WTC11 (cell line): ENCODE measurements around the gene BARX2. TPM values are rescaled to one million over a fixed set of nuclear protein-coding genes. Genes with fewer than 3 reads are reported as not detected.

ENCODE experiments used
- ATAC-seq: fragments of 200-7000 bp; cut with Tn5 transposase; 2 replicates; pipeline ENCODE4 v1.10.0; 2021; ENCODE audit warnings: mild to moderate bottlenecking, moderate library complexity
- CTCF ChIA-PET: fragments of 300-600 bp; sonication (Branson Sonifier 250); formaldehyde crosslinking; loops from one replicate; lab custom pipeline; 2021; ENCODE audit warnings: antibody characterized with exemption; lab: Charles Lee
- POLR2A ChIA-PET: fragments of 350-600 bp; sonication (Branson Sonifier 250); formaldehyde crosslinking; loops from one replicate; lab custom pipeline; 2021; ENCODE audit warnings: antibody characterized with exemption; lab: Charles Lee
- DNase-seq: peaks from one replicate; pipeline ENCODE4 v3.0.0; 2021; ENCODE audit warnings: low spot score
- H3K27ac Mint-ChIP-seq: 2 replicates; pipeline ENCODE4 v1.8.0; 2021; ENCODE audit warnings: mixed read lengths
- H3K27me3 Mint-ChIP-seq: 2 replicates; pipeline ENCODE4 v1.8.0; 2021; ENCODE audit warnings: low read depth, mild to moderate bottlenecking, moderate library complexity, mixed read lengths
- H3K36me3 Mint-ChIP-seq: 2 replicates; pipeline ENCODE4 v1.8.0; 2021; ENCODE audit warnings: mixed read lengths
- H3K4me1 Mint-ChIP-seq: 2 replicates; pipeline ENCODE4 v1.8.0; 2022; ENCODE audit warnings: mixed read lengths
- H3K4me3 Mint-ChIP-seq: 2 replicates; pipeline ENCODE4 v1.8.0; 2021; ENCODE audit warnings: mild to moderate bottlenecking, moderate library complexity, mixed read lengths
- H3K9me3 Mint-ChIP-seq: 2 replicates; pipeline ENCODE4 v1.8.0; 2021; ENCODE audit warnings: mixed read lengths
- AFF4 ChIP-seq: sonication (generic); formaldehyde crosslinking; IDR thresholded peaks from 2 replicates; pipeline ENCODE4 v1.8.1; 2023; ENCODE audit warnings: mild to moderate bottlenecking, missing genetic modification reagents, borderline replicate concordance
- ATF1 ChIP-seq: sonication (generic); formaldehyde crosslinking; IDR thresholded peaks from 2 replicates; pipeline ENCODE4 v1.8.1; 2023; ENCODE audit warnings: mild to moderate bottlenecking, moderate library complexity, missing genetic modification reagents
- ATF3 ChIP-seq: sonication (generic); formaldehyde crosslinking; conservative IDR thresholded peaks from 2 replicates; pipeline ENCODE4 v1.8.1; 2022; ENCODE audit warnings: mild to moderate bottlenecking, missing genetic modification reagents
- ATF6 ChIP-seq: sonication (generic); formaldehyde crosslinking; IDR thresholded peaks from 2 replicates; pipeline ENCODE4 v1.8.1; 2023; ENCODE audit warnings: mild to moderate bottlenecking, missing genetic modification reagents
- GABPB1 ChIP-seq: sonication (generic); formaldehyde crosslinking; IDR thresholded peaks from 2 replicates; pipeline ENCODE4 v1.8.1; 2023; ENCODE audit warnings: mild to moderate bottlenecking, missing genetic modification reagents
- RORB ChIP-seq: fragments of 250-450 bp; sonication (Bioruptor Pico); IDR thresholded peaks from 2 replicates; pipeline ENCODE4 v1.9.0; 2021; ENCODE audit warnings: mild to moderate bottlenecking
- TEAD1 ChIP-seq: sonication (generic); formaldehyde crosslinking; IDR thresholded peaks from 2 replicates; pipeline ENCODE4 v1.8.0; 2022; ENCODE audit warnings: mild to moderate bottlenecking, missing genetic modification reagents
- ZNF416 ChIP-seq: fragments of 250-450 bp; sonication (Bioruptor Pico); IDR thresholded peaks from 2 replicates; pipeline ENCODE4 v1.9.0; 2021; ENCODE audit warnings: mild to moderate bottlenecking, inconsistent platforms
- total RNA-seq: library from RNA; stranded (reverse); gene quantifications from 3 replicates; pipeline ENCODE4 v1.2.3, GENCODE V29; 2021
- TF ChIP-seq, protein P1 (sequence below): sonication (generic); formaldehyde crosslinking; IDR thresholded peaks from 2 replicates; pipeline ENCODE4 v1.8.1; 2023; ENCODE audit warnings: mild to moderate bottlenecking, moderate library complexity, missing genetic modification reagents
- TF ChIP-seq, protein P2 (sequence below): fragments of 250-450 bp; sonication (Bioruptor Pico); IDR thresholded peaks from 2 replicates; pipeline ENCODE4 v1.8.0; 2021; ENCODE audit warnings: mild to moderate bottlenecking
- TF ChIP-seq, protein P3 (sequence below): sonication (generic); formaldehyde crosslinking; IDR thresholded peaks from 2 replicates; pipeline ENCODE4 v1.8.1; 2022; ENCODE audit warnings: mild to moderate bottlenecking, moderate library complexity, missing genetic modification reagents

BARX2 gene
- total RNA-seq, 1 experiment from 2014 or later, result not detected

DNA sequence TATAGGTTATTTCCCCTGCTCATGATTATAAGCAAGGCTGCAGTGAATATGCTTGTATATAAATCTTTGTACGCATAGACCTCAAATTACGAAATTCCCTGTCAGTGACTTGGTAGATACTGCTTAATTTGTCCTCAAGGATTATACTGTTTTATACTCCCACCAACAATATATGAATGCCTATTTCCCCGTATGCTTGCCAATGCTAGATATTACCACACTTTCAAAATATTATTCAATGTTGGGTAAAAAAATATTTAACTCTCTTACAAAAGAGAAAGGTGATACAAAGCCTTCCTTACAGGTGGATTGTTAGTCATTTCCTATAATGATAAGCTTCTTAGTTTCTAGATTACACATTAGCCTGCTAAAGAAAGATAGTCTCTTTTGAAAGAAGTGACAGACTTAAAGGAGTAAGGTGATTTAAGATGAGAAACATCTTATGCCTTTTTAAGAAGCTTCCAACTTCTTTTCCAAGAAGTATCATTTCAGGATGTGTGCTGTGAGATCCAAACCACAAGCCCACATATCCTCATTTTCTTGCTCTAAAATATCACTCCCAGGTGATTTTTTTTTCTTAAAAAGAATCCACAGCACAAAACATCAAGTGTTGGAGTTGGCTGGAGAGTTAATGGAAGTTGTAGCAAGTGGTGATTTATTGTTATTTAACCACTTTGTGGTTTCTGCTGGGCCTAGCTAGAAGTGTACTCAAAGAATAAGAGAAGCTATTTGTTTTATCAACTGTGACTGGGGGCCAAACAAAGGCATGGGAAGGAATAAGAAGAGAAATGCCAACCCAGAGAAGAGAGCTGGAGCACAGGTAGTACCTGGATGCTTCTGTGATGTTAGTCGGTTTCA, 59.2 kb downstream of the BARX2 start (continued):
- TF ChIP-seq ATF3 (CRISPR knock-in tag) (no peak), ZNF416 (CRISPR knock-in tag) (no peak)
- TF ChIP-seq, all 79 proteins: peak for 0

GRCh38 chr11:129435499-129436245, 60.0 kb downstream of the BARX2 start:
- no peak overlapping the region for H3K4me3 Mint-ChIP-seq
- H3K9me3 Mint-ChIP-seq, result peaks cover 22% of the 10 kb centered on the region
- POLR2A ChIA-PET, result no interaction called here
- ATAC-seq, result no peak
- no peak for TF ChIP-seq AFF4 (CRISPR knock-in tag)
- TF ChIP-seq ATF6 (CRISPR knock-in tag), result no peak
- no peak for TF ChIP-seq RORB (CRISPR knock-in tag)
- TF ChIP-seq TEAD1 (CRISPR knock-in tag), result no peak
- TF ChIP-seq ATF1 (CRISPR knock-in tag), result no peak
- TF ChIP-seq, protein P1, sequence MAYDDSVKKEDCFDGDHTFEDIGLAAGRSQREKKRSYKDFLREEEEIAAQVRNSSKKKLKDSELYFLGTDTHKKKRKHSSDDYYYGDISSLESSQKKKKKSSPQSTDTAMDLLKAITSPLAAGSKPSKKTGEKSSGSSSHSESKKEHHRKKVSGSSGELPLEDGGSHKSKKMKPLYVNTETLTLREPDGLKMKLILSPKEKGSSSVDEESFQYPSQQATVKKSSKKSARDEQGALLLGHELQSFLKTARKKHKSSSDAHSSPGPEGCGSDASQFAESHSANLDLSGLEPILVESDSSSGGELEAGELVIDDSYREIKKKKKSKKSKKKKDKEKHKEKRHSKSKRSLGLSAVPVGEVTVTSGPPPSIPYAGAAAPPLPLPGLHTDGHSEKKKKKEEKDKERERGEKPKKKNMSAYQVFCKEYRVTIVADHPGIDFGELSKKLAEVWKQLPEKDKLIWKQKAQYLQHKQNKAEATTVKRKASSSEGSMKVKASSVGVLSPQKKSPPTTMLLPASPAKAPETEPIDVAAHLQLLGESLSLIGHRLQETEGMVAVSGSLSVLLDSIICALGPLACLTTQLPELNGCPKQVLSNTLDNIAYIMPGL (CRISPR knock-in tag), result no peak
- TF ChIP-seq GABPB1 (CRISPR knock-in tag), result no peak
- TF ChIP-seq, protein P2, sequence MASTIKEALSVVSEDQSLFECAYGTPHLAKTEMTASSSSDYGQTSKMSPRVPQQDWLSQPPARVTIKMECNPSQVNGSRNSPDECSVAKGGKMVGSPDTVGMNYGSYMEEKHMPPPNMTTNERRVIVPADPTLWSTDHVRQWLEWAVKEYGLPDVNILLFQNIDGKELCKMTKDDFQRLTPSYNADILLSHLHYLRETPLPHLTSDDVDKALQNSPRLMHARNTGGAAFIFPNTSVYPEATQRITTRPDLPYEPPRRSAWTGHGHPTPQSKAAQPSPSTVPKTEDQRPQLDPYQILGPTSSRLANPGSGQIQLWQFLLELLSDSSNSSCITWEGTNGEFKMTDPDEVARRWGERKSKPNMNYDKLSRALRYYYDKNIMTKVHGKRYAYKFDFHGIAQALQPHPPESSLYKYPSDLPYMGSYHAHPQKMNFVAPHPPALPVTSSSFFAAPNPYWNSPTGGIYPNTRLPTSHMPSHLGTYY (CRISPR knock-in tag), result no peak
- TF ChIP-seq, protein P3, sequence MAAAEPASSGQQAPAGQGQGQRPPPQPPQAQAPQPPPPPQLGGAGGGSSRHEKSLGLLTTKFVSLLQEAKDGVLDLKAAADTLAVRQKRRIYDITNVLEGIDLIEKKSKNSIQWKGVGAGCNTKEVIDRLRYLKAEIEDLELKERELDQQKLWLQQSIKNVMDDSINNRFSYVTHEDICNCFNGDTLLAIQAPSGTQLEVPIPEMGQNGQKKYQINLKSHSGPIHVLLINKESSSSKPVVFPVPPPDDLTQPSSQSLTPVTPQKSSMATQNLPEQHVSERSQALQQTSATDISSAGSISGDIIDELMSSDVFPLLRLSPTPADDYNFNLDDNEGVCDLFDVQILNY, result no peak
- TF ChIP-seq, all 79 proteins: peak for 0
- H3K27ac Mint-ChIP-seq, result peak overlapping the region; percentile 12; the same call in 1 of the 2 replicates
- peaks cover 12% of the 10 kb centered on the region for H3K36me3 Mint-ChIP-seq
- H3K27me3 Mint-ChIP-seq, result peaks cover 3% of the 10 kb centered on the region; the same call in 1 of the 2 replicates
- CTCF ChIA-PET, result interaction anchor here (2.0 kb wide), 1 partner anchor 259 kb away, joined by 9 read pairs; no protein-coding TSS in a partner anchor
- peaks cover 8% of the 10 kb centered on the region for H3K4me1 Mint-ChIP-seq
- DNase-seq, result no peak
